ENCODE measurements around the gene EXOC5. TPM values are rescaled to one million over a fixed set of nuclear protein-coding genes. Genes with fewer than 3 reads are reported as not detected.

The EXOC5 gene
- total RNA-seq, 4 donors from 2014 or later = 43.5 to 58.6 (median 47.4) TPM

DNA sequence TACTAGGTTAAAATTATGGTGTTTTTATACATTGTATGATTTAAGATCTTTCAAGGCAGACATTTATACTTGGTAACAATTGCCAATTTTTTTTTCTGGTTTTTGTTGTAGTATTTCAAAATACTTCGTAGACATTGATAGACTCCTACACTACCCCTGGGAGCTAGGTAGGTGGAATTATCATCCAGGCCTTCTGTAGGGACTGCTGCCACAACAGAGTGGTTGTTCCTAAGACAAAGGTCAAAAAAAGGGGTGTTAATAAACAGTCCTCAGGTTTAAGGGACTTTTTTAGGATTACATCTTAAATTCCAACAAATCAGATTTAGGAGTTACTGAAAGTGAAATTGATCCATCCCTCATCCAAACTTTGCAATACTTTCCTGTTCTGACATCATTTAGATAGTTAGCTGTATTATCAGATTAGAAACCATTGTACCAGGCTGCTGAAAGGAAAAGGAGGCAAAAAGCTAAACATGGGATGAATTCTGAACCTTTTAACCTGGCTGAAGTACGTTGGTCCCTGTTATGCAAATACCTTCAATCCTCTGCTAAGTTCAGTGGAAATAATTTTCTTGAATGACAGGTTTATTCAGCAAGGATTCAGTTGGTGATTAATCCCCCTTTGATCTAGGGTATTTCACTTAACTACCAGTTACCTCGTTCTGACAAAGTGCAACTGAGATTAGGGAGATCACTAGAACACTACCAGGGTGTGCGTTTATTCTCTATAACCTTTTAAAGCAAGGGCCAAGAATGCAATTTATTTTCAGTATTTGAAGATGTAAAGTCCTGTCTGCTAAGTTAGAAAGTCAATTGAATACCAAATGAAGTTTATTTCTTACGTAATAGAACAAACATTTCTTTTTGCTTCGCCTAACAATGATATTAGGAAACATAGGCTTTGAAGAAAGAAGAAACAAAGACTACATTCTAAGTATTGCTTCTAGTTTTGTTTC is 23.3 kb upstream of the EXOC5 start:
- no peak for DNase-seq (ENCODE audit: low spot score in 2 of 2)
- 42 to 45% methylated on average over 6 of the region's 6 CpGs for WGBS, 2 donors
- Histone ChIP-seq H3K4me1 (no peaks in the 10 kb centered on the region), H3K27me3 (no peaks in the 10 kb centered on the region), H3K9me3 (no peaks in the 10 kb centered on the region), H3K27ac (no peak overlapping the region), H3K4me3 (no peak overlapping the region), H3K36me3 (peaks cover 0 to 24% (median 0%) of the 10 kb centered on the region in 3 donors)
- TF ChIP-seq POLR2A (IDR thresholded peaks at IDR 0.05) = no peak
- no peak for TF ChIP-seq CTCF (IDR thresholded peaks at IDR 0.05)
- no peak for TF ChIP-seq EP300 (IDR thresholded peaks at IDR 0.05)

DNA sequence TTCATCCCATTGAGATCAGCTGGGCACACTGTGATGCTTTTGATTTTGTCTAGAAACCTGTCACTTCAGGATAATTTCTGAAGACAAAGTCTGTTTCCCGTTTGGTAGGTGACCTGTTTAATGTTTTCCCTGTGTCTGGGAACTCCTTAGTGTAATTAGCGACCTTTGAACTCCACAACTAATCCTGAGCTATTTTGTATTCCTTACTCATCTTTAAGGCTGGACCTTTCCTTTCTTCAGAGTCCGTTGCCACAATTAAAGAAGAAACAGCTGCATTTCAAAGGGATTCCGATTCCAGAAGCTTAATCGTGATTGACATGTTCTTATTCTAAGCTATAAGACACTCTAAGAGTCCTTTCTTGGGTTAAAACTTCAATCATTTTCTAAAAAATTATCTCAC is 22.0 kb upstream of the EXOC5 start:
- H3K27ac ChIP-seq = no peak overlapping the region
- WGBS, 2 donors = 73 to 74% methylated on average over 5 of the region's 5 CpGs
- H3K36me3 ChIP-seq = peaks cover 0 to 36% (median 5%) of the 10 kb centered on the region in 3 donors
- H3K9me3 ChIP-seq = no peaks in the 10 kb centered on the region
- DNase-seq (ENCODE audit: low spot score in 2 of 2) = no peak
- H3K4me3 ChIP-seq = no peak overlapping the region
- no peaks in the 10 kb centered on the region for H3K4me1 ChIP-seq
- no peaks in the 10 kb centered on the region for H3K27me3 ChIP-seq
- TF ChIP-seq CTCF (IDR thresholded peaks at IDR 0.05) (no peak), POLR2A (IDR thresholded peaks at IDR 0.05) (no peak), EP300 (IDR thresholded peaks at IDR 0.05) (no peak)

DNA sequence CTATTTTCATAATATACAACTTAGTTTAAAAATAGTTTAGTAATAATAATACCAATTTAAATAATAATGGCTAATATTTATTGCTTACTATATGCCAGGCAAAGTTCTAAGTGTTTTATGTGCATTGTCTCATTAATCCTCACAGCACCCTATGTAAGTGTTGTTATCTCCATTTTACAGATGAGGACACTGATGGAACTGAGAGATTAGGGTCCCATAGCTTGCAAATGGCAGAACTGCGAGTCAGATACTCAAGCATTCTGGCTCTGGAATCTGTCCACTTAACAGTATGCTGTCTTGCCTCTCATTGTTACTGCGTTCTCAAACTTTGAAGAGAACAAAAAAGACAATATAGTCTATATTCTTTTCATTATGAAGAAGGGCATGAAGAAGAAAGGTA is 19.0 kb upstream of the EXOC5 start:
- no peak for TF ChIP-seq EP300 (IDR thresholded peaks at IDR 0.05)
- no peak for TF ChIP-seq POLR2A (IDR thresholded peaks at IDR 0.05)
- TF ChIP-seq CTCF (IDR thresholded peaks at IDR 0.05) = no peak
- Histone ChIP-seq H3K27me3 (no peaks in the 10 kb centered on the region), H3K9me3 (no peaks in the 10 kb centered on the region), H3K27ac (no peak overlapping the region), H3K4me3 (no peak overlapping the region), H3K36me3 (peaks cover 0 to 66% (median 16%) of the 10 kb centered on the region in 3 donors), H3K4me1 (no peaks in the 10 kb centered on the region)
- DNase-seq (ENCODE audit: low spot score in 2 of 2) = no peak
- 82% methylated on average over 2 of the region's 2 CpGs for WGBS, 2 donors

DNA sequence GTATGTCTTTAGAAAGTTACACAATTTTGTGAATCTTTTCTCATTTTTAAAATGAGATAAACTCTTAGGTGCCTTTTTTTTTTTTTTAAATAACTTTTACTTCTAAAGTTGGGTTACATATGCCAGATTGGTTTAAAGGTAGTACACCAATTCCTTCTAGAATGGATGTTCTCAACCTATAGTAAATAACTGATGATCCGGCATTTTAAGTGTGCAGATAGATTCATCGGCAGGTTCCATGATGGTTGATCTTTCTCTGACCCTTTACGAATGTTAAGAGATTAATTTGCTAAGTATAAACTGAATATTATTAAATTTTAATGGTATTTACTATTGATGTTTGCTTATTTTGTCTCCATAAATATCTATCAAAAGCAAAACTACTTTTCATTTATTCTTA is 8.4 kb upstream of the EXOC5 start:
- DNase-seq (ENCODE audit: low spot score in 2 of 2) = no peak
- no peaks in the 10 kb centered on the region for H3K4me1 ChIP-seq
- no peaks in the 10 kb centered on the region for H3K27me3 ChIP-seq
- H3K27ac ChIP-seq = no peak overlapping the region
- WGBS, 2 donors = 95 to 97% methylated on average over 3 of the region's 3 CpGs
- peaks cover 0 to 52% (median 0%) of the 10 kb centered on the region in 3 donors for H3K36me3 ChIP-seq
- no peak for TF ChIP-seq CTCF (IDR thresholded peaks at IDR 0.05)
- no peak for TF ChIP-seq EP300 (IDR thresholded peaks at IDR 0.05)
- no peak for TF ChIP-seq POLR2A (IDR thresholded peaks at IDR 0.05)
- H3K4me3 ChIP-seq = no peak overlapping the region
- H3K9me3 ChIP-seq = no peaks in the 10 kb centered on the region

GRCh38 chr14:57275023-57275664 is 6.4 kb upstream of the EXOC5 start:
- no peak for TF ChIP-seq POLR2A (IDR thresholded peaks at IDR 0.05)
- no peak for TF ChIP-seq CTCF (IDR thresholded peaks at IDR 0.05)
- no peak for TF ChIP-seq EP300 (IDR thresholded peaks at IDR 0.05)

More at GRCh38 chr14:57275023-57275664, 6.4 kb upstream of the EXOC5 start:
- no peak overlapping the region for H3K4me3 ChIP-seq
- peaks cover 0 to 16% (median 9%) of the 10 kb centered on the region in 4 donors for H3K4me1 ChIP-seq
- H3K27ac ChIP-seq = no peak overlapping the region
- H3K36me3 ChIP-seq = peaks cover 0 to 36% (median 0%) of the 10 kb centered on the region in 3 donors
- H3K9me3 ChIP-seq = no peaks in the 10 kb centered on the region
- WGBS, 2 donors = 87 to 93% methylated on average over 2 of the region's 2 CpGs
- H3K27me3 ChIP-seq = no peaks in the 10 kb centered on the region
- no peak for DNase-seq (ENCODE audit: low spot score in 2 of 2)

Data from tibial nerve (tissue), 4 donors.